GM23248 (cell line): ENCODE measurements around the gene ATF3.

Experiments
- EZH2 ChIP-seq: fragments of 200-600 bp; sonication (generic); IDR thresholded peaks from 2 replicates; pipeline ENCODE4 v1.6.1; 2018; ENCODE audit warnings: antibody characterized with exemption, mild to moderate bottlenecking; ENCODE audit not compliant: insufficient read depth, poor library complexity, severe bottlenecking
- EZH2phosphoT487 ChIP-seq: fragments of 200-600 bp; sonication (generic); IDR thresholded peaks from 2 replicates; pipeline ENCODE4 v1.6.1; 2018; ENCODE audit warnings: antibody characterized with exemption, moderate library complexity, mild to moderate bottlenecking, low read depth; ENCODE audit not compliant: insufficient read depth

- TF ChIP-seq EZH2phosphoT487 = no peak
- no peak for TF ChIP-seq EZH2
Observed at GRCh38 chr1:212600980-212601379, 7.6 kb upstream of the ATF3 start.
